8988T (cell line): ENCODE data around the gene ZNF785.
A peak's percentile ranks its signal among the peaks of the same experiment; 100 is the strongest.
"Not testable (repeated sequence)": the region's sequence is repeated elsewhere in the genome, so short reads cannot be mapped to it uniquely, and the experiment has no call there.

Experiments
- DNase-seq: peaks from one replicate; pipeline ENCODE4 v3.0.0; 2011

ZNF785 gene

DNA sequence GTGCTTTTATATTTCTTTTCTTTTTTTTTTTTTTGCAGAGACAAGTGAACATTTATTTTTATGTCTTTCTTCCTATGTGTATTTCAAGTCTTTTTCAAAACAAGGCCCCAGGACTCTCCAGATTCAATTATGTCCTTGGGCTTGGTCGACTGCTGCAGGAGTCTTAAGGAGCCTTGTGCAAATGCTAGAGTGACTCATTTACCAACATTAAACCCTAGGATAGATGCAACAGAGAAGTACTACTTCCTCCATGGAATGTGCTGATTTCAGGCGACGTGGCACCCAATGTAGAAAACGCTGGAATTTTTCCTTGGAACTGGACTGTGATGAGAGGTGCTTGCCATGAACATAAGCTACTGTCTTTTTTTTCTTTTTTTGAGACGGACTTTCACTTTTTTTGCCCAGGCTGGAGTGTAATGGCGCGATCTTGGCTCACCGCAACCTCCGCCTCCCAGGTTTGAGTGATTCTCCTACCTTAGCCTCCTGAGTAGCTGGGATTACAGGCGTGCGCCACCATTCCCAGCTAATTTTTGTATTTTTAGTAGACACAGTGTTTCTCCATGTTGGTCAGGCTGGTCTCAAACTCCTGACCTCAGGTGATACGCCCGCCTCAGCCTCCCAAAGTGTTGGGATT is 49.0 kb downstream of the ZNF785 start:
- not testable (repeated sequence) for DNase-seq

DNA sequence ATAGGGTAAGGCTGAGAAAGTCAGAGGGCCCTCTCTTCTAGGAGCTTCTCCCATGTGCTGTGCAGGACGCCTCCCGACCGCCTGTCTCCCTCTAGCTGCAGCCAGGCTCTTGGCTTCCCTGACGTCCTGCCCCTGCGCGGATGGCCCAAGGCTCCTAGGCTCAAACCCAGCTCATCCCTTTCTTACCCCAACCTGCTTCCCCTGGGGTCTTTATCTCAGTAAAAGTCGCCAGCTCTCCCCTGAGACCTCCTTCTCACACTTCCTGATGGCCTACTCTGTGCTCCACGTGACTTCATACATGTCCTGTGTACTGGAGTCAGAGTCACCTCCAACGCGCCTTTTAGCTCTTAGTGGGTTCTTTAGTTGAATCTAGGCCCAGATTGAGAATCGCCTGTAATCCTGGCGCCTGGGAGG is 49.7 kb downstream of the ZNF785 start:
- DNase-seq, result no peak

DNA sequence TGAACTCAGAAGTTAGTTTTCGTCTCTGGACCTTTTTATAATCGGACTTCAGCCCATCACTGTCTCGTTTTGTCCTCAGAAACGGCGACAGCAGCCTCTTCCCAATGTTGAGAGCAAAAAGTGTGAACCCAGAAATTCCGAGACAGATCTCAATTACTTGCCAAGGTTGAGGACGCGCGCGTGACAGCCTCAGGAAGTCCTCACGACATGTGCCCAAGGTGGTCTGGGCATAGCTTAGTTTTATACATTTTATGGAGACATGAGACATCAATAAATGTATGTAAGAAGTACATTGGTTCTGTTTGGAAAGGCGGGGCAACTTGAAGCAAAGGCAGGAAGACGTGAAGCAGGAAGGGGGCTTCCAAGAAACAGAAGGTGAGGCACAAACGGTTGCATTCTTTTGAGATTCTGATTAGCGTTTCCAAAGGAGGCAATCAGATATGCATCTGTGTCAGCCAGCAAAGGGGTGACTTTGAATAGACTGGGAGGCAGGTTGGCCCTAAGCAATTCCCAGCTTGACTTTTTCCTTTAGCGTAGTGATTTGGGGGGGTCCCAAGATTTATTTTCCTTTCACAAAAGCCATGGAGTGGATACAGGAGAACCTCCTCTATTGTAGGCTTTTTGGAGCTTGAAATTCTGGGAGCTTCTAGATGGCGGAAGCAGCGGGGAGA is 50.3 kb downstream of the ZNF785 start:
- DNase-seq, result no peak

- DNase-seq, result peak; percentile 76
Measured at GRCh38 chr16:30534368-30535105, 51.0 kb downstream of the ZNF785 start, which contains the start of gene ZNF747. Gene ZNF747, minus strand, starts transcription at chr16:30534858. Its CDS starts 179 bp downstream, at chr16:30534679.

DNA sequence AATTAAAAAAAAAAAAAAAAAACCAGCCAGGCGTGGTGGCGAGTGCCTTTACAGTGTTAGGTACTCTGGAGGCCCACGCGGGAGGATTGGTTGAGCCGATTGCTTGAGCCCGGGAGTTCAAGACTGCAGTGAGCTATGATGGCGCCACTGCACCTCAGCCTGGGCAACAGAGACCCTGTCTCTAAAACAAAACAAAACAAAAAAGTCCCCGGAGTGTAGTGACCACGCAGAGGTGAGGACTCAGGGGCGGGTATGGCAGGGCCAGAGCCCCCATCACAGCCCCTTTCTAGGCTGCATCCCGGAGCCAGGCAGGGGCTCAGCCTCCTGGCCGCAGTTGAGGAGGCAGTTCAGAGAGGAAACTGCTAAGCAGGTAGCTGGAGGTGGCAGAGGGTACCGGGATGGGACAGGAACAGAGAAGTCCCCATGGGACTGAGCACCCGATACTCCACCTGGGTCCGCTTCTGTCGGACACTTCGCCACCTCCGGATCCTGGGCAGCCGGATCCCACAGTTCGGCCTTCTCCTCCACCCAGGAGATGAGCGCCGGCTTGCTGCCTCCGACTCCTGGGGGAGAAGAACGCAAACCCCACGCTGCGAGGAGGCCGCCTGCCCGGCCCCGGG is 51.6 kb downstream of the ZNF785 start:
- DNase-seq, result no peak

DNA sequence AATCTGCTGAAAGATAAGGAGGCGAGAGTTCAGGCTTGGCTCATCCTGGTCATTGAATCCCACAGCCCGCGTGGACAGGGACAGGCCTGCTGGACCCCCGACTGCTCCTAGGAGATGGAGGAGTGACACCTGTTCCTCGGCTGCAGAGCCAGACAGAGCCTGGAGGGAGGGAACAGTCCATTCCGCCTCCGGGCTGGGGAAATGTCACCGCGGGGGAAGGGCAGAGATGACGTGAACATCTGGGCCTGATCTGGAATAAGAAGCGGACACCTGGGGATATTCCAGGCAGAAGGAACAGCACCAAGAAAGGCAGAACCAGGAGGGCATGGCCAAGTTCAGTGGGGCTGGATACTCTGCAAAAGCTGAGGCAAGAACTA is 52.4 kb downstream of the ZNF785 start:
- no peak for DNase-seq

GRCh38 chr16:30532285-30533145 is 53.0 kb downstream of the ZNF785 start:
- DNase-seq, result no peak
